WERI-Rb-1 (cell line): Measurements from ENCODE around the gene EIF2B2.

Experiments
- DNase-seq: peaks from one replicate; pipeline ENCODE4 v3.0.0-alpha.2; 2020
- H3K27ac ChIP-seq: fragments of 250-450 bp; sonication (Bioruptor Pico); 2 replicates; pipeline ENCODE4 v1.5.1; 2020; ENCODE audit warnings: mild to moderate bottlenecking, moderate library complexity
- H3K27me3 ChIP-seq: fragments of 250-450 bp; sonication (Bioruptor Pico); 2 replicates; pipeline ENCODE4 v1.5.1; 2021; ENCODE audit warnings: mild to moderate bottlenecking, low read depth, moderate library complexity; ENCODE audit not compliant: insufficient read depth, severe bottlenecking
- H3K36me3 ChIP-seq: fragments of 250-450 bp; sonication (Bioruptor Pico); 2 replicates; pipeline ENCODE4 v1.5.1; 2020; ENCODE audit warnings: mild to moderate bottlenecking, moderate library complexity
- H3K4me3 ChIP-seq: 2 replicates; pipeline ENCODE4 v1.5.1; 2011; ENCODE audit warnings: low read depth, mild to moderate bottlenecking, control low read depth, low read length
- H3K9me3 ChIP-seq: fragments of 250-450 bp; sonication (Bioruptor Pico); 2 replicates; pipeline ENCODE4 v1.5.1; 2021; ENCODE audit warnings: mild to moderate bottlenecking, moderate library complexity; ENCODE audit not compliant: severe bottlenecking
- CTCF ChIP-seq: IDR thresholded peaks from 2 replicates; pipeline ENCODE4 v1.5.1; 2011; ENCODE audit warnings: low read depth, mild to moderate bottlenecking, control low read depth, inconsistent platforms, low read length

EIF2B2 gene

GRCh38 chr14:75025876-75026275 is 23.2 kb downstream of the EIF2B2 start:
- Histone ChIP-seq H3K27me3 (no peaks in the 10 kb centered on the region), H3K27ac (no peak overlapping the region), H3K9me3 (no peaks in the 10 kb centered on the region), H3K36me3 (peaks cover 33% of the 10 kb centered on the region), H3K4me3 (no peak overlapping the region)
- no peak for DNase-seq
- no peak for TF ChIP-seq CTCF

GRCh38 chr14:75030147-75030546 is 27.4 kb downstream of the EIF2B2 start:
- TF ChIP-seq CTCF, result no peak
- H3K36me3 ChIP-seq, result peaks cover 27% of the 10 kb centered on the region

GRCh38 chr14:75032939-75033338 is 30.2 kb downstream of the EIF2B2 start:
- no peak overlapping the region for H3K4me3 ChIP-seq
- no peak for TF ChIP-seq CTCF
- peaks cover 24% of the 10 kb centered on the region for H3K36me3 ChIP-seq
- H3K27ac ChIP-seq, result no peak overlapping the region
- DNase-seq, result no peak
- no peaks in the 10 kb centered on the region for H3K27me3 ChIP-seq
- H3K9me3 ChIP-seq, result no peaks in the 10 kb centered on the region

More at GRCh38 chr14:75030147-75030546, 27.4 kb downstream of the EIF2B2 start:
- Histone ChIP-seq H3K27ac (no peak overlapping the region), H3K4me3 (no peak overlapping the region), H3K9me3 (no peaks in the 10 kb centered on the region), H3K27me3 (no peaks in the 10 kb centered on the region)
- no peak for DNase-seq

GRCh38 chr14:75040507-75040906 is 37.8 kb downstream of the EIF2B2 start:
- Histone ChIP-seq H3K27ac (no peak overlapping the region), H3K4me3 (no peak overlapping the region), H3K36me3 (peaks cover 14% of the 10 kb centered on the region), H3K9me3 (no peaks in the 10 kb centered on the region), H3K27me3 (no peaks in the 10 kb centered on the region)
- no peak for TF ChIP-seq CTCF
- DNase-seq, result no peak

- Histone ChIP-seq H3K9me3 (no peaks in the 10 kb centered on the region), H3K36me3 (peaks cover 14% of the 10 kb centered on the region), H3K27ac (no peak overlapping the region), H3K4me3 (no peak overlapping the region), H3K27me3 (no peaks in the 10 kb centered on the region)
- no peak for TF ChIP-seq CTCF
- DNase-seq, result no peak
These were observed 38.2 kb downstream of the EIF2B2 start for GRCh38 chr14:75040959-75041358.

GRCh38 chr14:75041613-75042012 is 38.9 kb downstream of the EIF2B2 start:
- H3K36me3 ChIP-seq, result peaks cover 14% of the 10 kb centered on the region
- TF ChIP-seq CTCF, result no peak
- no peak for DNase-seq
- no peaks in the 10 kb centered on the region for H3K27me3 ChIP-seq
- H3K27ac ChIP-seq, result no peak overlapping the region
- no peak overlapping the region for H3K4me3 ChIP-seq
- no peaks in the 10 kb centered on the region for H3K9me3 ChIP-seq
